Measurements from ENCODE around the gene SLFN12.
A peak's percentile ranks its signal among the peaks of the same experiment; 100 is the strongest.
"Not testable (repeated sequence)": the region's sequence is repeated elsewhere in the genome, so short reads cannot be mapped to it uniquely, and the experiment has no call there.

Gene SLFN12

GRCh38 chr17:35432176-35433074 lies at the start of gene SLFN12:
SLFN12 (minus strand) TSS chr17:35432500; CDS start chr17:35423028, 9,472 bp downstream.
- DNase-seq (ENCODE audit: low spot score), result peak; percentile 79

- no peak for DNase-seq (ENCODE audit: low spot score)
Measured at GRCh38 chr17:35479271-35479670, 47.0 kb upstream of the SLFN12 start.

- no peak for DNase-seq (ENCODE audit: low spot score)
Measured at GRCh38 chr17:35477248-35477647, 44.9 kb upstream of the SLFN12 start.

GRCh38 chr17:35476283-35476820 lies 44.1 kb upstream of the SLFN12 start:
- DNase-seq (ENCODE audit: low spot score), result no peak

- DNase-seq (ENCODE audit: low spot score), result no peak
Measured at GRCh38 chr17:35468475-35468874, 36.2 kb upstream of the SLFN12 start.

GRCh38 chr17:35467824-35468223 lies 35.5 kb upstream of the SLFN12 start:
- DNase-seq (ENCODE audit: low spot score), result no peak

- no peak for DNase-seq (ENCODE audit: low spot score)
Measured at GRCh38 chr17:35460354-35460851, 28.1 kb upstream of the SLFN12 start.

GRCh38 chr17:35454035-35454434 lies 21.7 kb upstream of the SLFN12 start:
- not testable (repeated sequence) for DNase-seq (ENCODE audit: low spot score)

- no peak for DNase-seq (ENCODE audit: low spot score)
Measured at GRCh38 chr17:35453171-35453570, 20.9 kb upstream of the SLFN12 start.

- DNase-seq (ENCODE audit: low spot score), result no peak
Measured at GRCh38 chr17:35449371-35449931, 17.2 kb upstream of the SLFN12 start.

- DNase-seq (ENCODE audit: low spot score), result no peak
Measured at GRCh38 chr17:35448899-35449227, 16.6 kb upstream of the SLFN12 start.

GRCh38 chr17:35448214-35448898 lies 16.1 kb upstream of the SLFN12 start, which contains the start of gene SLFN13:
SLFN13 (minus strand) TSS chr17:35448766; CDS start chr17:35445680, 3,086 bp downstream.
- DNase-seq (ENCODE audit: low spot score), result no peak

- DNase-seq (ENCODE audit: low spot score), result no peak
Measured at GRCh38 chr17:35447499-35447898, 15.2 kb upstream of the SLFN12 start.

- DNase-seq (ENCODE audit: low spot score), result no peak
Measured at GRCh38 chr17:35438433-35438832, 6.1 kb upstream of the SLFN12 start.

- peak; percentile 75 for DNase-seq (ENCODE audit: low spot score)
Measured at GRCh38 chr17:35433075-35433894, 985 bp upstream of the SLFN12 start.

GRCh38 chr17:35429702-35430101 lies 2.6 kb downstream of the SLFN12 start:
- no peak for DNase-seq (ENCODE audit: low spot score)

GRCh38 chr17:35428229-35428628 lies 4.1 kb downstream of the SLFN12 start:
- no peak for DNase-seq (ENCODE audit: low spot score)

- DNase-seq (ENCODE audit: low spot score), result no peak
Measured at GRCh38 chr17:35423761-35424160, 8.5 kb downstream of the SLFN12 start.

GRCh38 chr17:35421069-35421468 lies 11.2 kb downstream of the SLFN12 start:
- DNase-seq (ENCODE audit: low spot score), result not testable (repeated sequence)

- no peak for DNase-seq (ENCODE audit: low spot score)
Measured at GRCh38 chr17:35416659-35417058, 15.6 kb downstream of the SLFN12 start.

- DNase-seq (ENCODE audit: low spot score), result not testable (repeated sequence)
Measured at GRCh38 chr17:35414707-35415106, 17.6 kb downstream of the SLFN12 start.

Data from cerebellar cortex (tissue), 1 donor.